Measurements from ENCODE around the gene ENTPD6.
"Not testable (repeated sequence)": the region's sequence is repeated elsewhere in the genome, so short reads cannot be mapped to it uniquely, and the experiment has no call there.

ENTPD6 gene

GRCh38 chr20:25158043-25158442 lies 37.5 kb upstream of the ENTPD6 start:
- TF ChIP-seq, protein P1, sequence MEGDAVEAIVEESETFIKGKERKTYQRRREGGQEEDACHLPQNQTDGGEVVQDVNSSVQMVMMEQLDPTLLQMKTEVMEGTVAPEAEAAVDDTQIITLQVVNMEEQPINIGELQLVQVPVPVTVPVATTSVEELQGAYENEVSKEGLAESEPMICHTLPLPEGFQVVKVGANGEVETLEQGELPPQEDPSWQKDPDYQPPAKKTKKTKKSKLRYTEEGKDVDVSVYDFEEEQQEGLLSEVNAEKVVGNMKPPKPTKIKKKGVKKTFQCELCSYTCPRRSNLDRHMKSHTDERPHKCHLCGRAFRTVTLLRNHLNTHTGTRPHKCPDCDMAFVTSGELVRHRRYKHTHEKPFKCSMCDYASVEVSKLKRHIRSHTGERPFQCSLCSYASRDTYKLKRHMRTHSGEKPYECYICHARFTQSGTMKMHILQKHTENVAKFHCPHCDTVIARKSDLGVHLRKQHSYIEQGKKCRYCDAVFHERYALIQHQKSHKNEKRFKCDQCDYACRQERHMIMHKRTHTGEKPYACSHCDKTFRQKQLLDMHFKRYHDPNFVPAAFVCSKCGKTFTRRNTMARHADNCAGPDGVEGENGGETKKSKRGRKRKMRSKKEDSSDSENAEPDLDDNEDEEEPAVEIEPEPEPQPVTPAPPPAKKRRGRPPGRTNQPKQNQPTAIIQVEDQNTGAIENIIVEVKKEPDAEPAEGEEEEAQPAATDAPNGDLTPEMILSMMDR (IDR thresholded peaks at IDR 0.05; ENCODE audit: low read depth, low read length), result no peak
- in situ Hi-C loops (cut with HindIII; ENCODE audit: low sequenced_read_pairs), result no loop called here
- DNase-seq (ENCODE audit: low read depth, low spot score), result no peak
- no peak overlapping the region for H3K4me3 ChIP-seq (ENCODE audit: low read depth, low read length)

- in situ Hi-C loops (cut with HindIII; ENCODE audit: low sequenced_read_pairs), result no loop called here
- TF ChIP-seq, protein P1 (IDR thresholded peaks at IDR 0.05; ENCODE audit: low read depth, low read length), result no peak
- no peak for DNase-seq (ENCODE audit: low read depth, low spot score)
- no peak overlapping the region for H3K4me3 ChIP-seq (ENCODE audit: low read depth, low read length)
These were observed 35.0 kb upstream of the ENTPD6 start for GRCh38 chr20:25160467-25160866.

- in situ Hi-C loops (cut with HindIII; ENCODE audit: low sequenced_read_pairs), result no loop called here
These were observed 34.6 kb upstream of the ENTPD6 start for GRCh38 chr20:25160897-25161296.

GRCh38 chr20:25165128-25165527 lies 30.4 kb upstream of the ENTPD6 start:
- TF ChIP-seq, protein P1 (IDR thresholded peaks at IDR 0.05; ENCODE audit: low read depth, low read length), result no peak
- in situ Hi-C loops (cut with HindIII; ENCODE audit: low sequenced_read_pairs), result no loop called here
- no peak overlapping the region for H3K4me3 ChIP-seq (ENCODE audit: low read depth, low read length)
- no peak for DNase-seq (ENCODE audit: low read depth, low spot score)

More at GRCh38 chr20:25160897-25161296, 34.6 kb upstream of the ENTPD6 start:
- DNase-seq (ENCODE audit: low read depth, low spot score), result no peak
- TF ChIP-seq, protein P1 (IDR thresholded peaks at IDR 0.05; ENCODE audit: low read depth, low read length), result no peak
- H3K4me3 ChIP-seq (ENCODE audit: low read depth, low read length), result no peak overlapping the region

GRCh38 chr20:25166105-25166782 lies 29.3 kb upstream of the ENTPD6 start:
- H3K4me3 ChIP-seq (ENCODE audit: low read depth, low read length); DNase-seq (ENCODE audit: low read depth, low spot score); in situ Hi-C loops (cut with HindIII; ENCODE audit: low sequenced_read_pairs): not testable (repeated sequence)

DNA sequence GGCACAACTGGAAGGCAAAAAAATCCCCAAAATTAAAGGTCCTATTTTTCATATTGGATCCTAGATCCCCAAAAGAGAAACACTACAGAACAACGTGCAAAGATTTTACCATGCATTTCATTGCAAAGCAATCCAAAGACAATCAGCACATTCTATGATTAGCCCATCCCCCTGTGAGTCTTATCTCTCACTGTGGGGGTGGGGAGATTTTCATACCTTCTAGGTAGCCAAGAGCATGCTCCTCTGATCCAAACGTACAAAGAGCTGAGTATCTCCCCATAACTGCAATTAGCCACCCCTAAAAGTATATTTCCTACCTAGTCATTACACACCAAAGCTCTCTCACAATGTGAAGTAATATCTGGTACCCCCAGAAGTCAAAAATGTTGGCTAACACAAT lies 22.2 kb upstream of the ENTPD6 start:
- TF ChIP-seq, protein P1 (IDR thresholded peaks at IDR 0.05; ENCODE audit: low read depth, low read length), result no peak
- DNase-seq (ENCODE audit: low read depth, low spot score), result no peak
- in situ Hi-C loops (cut with HindIII; ENCODE audit: low sequenced_read_pairs), result no loop called here
- no peak overlapping the region for H3K4me3 ChIP-seq (ENCODE audit: low read depth, low read length)

- TF ChIP-seq, protein P1 (IDR thresholded peaks at IDR 0.05; ENCODE audit: low read depth, low read length), result no peak
- in situ Hi-C loops (cut with HindIII; ENCODE audit: low sequenced_read_pairs), result no loop called here
- no peak overlapping the region for H3K4me3 ChIP-seq (ENCODE audit: low read depth, low read length)
- no peak for DNase-seq (ENCODE audit: low read depth, low spot score)
These were observed 21.6 kb upstream of the ENTPD6 start for GRCh38 chr20:25173886-25174308.

All from astrocyte of the spinal cord (primary cell).